DMS 273 (cell line): ENCODE data around the gene ALG1.

ENCODE experiments used
- DNase-seq: peaks from one replicate; lab custom pipeline; 2025; ENCODE audit not compliant: unreplicated experiment; lab: John Stamatoyannopoulos, UW

The ALG1 gene, protein sequence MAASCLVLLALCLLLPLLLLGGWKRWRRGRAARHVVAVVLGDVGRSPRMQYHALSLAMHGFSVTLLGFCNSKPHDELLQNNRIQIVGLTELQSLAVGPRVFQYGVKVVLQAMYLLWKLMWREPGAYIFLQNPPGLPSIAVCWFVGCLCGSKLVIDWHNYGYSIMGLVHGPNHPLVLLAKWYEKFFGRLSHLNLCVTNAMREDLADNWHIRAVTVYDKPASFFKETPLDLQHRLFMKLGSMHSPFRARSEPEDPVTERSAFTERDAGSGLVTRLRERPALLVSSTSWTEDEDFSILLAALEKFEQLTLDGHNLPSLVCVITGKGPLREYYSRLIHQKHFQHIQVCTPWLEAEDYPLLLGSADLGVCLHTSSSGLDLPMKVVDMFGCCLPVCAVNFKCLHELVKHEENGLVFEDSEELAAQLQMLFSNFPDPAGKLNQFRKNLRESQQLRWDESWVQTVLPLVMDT

DNA sequence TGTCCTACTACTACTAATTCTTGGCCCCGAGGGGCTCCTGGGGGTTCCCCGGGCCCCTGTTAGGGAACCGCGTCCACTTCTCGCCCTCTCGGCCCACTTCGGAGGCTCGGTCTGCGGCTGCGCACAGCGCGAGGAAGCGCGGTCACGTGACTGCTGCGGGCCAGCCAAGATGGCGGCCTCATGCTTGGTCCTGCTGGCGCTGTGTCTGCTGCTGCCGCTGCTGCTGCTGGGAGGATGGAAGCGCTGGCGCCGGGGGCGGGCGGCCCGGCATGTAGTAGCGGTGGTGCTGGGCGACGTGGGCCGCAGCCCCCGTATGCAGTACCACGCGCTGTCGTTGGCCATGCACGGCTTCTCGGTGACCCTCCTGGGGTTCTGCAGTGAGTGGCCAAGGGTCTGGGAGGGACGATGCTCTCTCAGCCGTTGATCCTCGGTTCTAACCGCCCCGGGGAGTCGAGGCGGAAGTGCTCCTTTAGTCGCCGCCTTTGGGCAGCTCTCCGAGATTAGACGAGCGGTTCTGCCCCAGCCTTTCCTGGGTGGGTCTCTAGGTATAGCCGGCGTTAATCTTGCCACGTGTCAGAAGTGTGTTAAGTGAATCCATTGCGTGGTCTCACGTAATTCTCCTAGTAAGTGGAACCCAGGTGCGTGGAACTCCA is at the start of gene ALG1:
Gene ALG1, plus strand, starts transcription at position 163 of the 653 bp plus-strand sequence. Its CDS starts 7 bp downstream, at position 170.
- DNase-seq = peak; percentile 95

DNA sequence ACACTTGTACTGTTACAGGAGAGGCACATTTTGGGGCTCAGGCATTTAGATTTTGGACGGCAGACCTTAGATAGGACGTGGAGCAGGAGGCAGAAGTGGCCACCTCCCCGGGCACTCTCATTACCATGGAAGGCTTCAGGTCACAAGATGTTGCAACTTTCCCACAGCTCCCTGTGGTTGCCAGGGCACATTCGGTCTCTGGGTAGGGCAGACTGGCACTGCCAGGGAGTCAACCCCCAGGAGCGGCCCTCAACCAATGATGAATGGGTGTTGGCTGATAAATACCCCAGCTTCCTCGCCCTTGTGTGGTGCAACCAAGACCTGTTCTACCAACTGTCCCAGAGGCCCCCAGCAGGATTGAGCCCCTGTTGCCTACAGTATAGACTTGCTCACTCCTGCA is 49.1 kb upstream of the ALG1 start:
- no peak for DNase-seq

- peak; percentile 90 for DNase-seq
Measured at GRCh38 chr16:5024632-5025031, 47.0 kb upstream of the ALG1 start.

- DNase-seq = peak; percentile 85
Measured at GRCh38 chr16:5025171-5025632, 46.4 kb upstream of the ALG1 start.

GRCh38 chr16:5026664-5027063 is 45.0 kb upstream of the ALG1 start:
- no peak for DNase-seq

GRCh38 chr16:5027086-5027485 is 44.6 kb upstream of the ALG1 start:
- no peak for DNase-seq

DNA sequence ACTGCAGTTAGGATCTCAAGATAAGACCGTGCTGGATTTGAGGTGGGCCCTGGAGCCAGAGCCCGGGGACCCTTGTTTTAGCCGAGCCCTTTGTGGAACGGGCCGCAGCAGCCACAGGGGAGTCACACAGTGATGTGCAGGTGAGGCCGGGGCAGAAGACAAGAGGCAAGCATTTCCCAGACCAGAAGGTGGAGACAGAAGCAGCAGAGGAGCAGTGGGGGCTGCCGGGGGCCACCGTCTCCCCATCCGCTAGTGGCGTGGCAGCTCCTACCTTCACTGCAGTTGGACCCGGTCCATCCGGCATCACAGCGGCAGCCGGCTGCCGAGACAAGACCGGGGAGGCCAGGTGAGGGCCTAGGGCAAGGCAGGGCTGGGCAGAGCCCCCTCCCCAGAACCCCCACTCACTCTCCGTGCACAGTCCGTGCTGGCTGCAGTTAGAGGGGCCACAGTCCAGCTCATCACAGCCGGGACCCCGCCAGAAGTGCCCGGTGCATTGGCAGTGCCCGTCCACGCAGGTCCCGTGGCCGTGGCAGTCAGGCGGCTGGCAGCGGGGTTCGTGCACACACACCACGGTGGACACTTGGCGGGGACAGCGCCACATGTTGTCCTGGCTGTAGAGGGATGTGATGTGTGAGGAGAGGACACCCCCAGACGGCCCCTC is 43.9 kb upstream of the ALG1 start:
- no peak for DNase-seq

DNA sequence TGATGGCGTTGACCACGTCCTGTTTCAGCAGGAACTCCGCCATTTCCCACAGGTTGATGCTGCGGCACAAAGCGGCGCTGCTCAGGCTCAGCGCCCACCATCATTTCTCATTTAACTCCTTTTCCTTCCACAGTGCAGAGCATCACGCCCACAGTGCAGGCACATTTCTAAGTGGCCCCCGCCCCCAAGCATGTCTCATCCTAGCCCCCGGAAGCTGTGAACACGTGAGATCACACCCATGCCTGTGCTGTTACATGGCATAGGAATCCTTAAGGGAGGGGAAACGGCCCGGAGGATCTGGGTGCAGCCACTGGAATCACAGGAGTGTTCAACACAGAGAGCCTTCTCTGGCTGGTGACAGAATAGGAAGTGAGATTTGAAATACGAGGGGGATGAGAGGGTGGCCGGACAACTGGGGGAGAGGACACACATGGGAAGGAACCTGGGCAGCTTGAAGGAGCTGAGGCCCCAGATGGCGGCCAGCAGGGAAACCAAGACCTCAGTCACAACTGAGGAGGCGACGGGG is 42.6 kb upstream of the ALG1 start:
- DNase-seq = no peak

GRCh38 chr16:5030251-5030870 is 41.3 kb upstream of the ALG1 start:
- no peak for DNase-seq

DNA sequence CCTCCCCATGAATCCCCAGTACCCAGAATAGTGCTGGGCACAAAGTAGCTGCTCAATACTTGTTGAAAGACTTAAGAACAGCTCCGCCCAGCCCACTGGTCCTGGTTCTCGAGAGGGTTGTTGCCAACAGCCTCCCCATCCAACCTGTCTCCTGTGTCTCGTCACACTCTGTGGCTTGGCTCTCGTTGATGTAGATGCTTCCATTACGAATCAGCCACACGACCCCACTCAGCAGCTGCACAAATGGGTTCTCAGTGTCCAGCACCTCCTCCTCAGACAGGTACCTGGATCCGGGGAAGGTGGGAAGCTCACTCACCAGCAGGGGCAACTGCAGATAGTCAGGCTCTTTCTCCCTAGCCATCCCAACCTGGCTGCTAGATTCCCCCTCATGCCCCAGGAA is 40.0 kb upstream of the ALG1 start:
- DNase-seq = no peak

GRCh38 chr16:5032748-5033167 is 38.9 kb upstream of the ALG1 start:
- DNase-seq = no peak

DNA sequence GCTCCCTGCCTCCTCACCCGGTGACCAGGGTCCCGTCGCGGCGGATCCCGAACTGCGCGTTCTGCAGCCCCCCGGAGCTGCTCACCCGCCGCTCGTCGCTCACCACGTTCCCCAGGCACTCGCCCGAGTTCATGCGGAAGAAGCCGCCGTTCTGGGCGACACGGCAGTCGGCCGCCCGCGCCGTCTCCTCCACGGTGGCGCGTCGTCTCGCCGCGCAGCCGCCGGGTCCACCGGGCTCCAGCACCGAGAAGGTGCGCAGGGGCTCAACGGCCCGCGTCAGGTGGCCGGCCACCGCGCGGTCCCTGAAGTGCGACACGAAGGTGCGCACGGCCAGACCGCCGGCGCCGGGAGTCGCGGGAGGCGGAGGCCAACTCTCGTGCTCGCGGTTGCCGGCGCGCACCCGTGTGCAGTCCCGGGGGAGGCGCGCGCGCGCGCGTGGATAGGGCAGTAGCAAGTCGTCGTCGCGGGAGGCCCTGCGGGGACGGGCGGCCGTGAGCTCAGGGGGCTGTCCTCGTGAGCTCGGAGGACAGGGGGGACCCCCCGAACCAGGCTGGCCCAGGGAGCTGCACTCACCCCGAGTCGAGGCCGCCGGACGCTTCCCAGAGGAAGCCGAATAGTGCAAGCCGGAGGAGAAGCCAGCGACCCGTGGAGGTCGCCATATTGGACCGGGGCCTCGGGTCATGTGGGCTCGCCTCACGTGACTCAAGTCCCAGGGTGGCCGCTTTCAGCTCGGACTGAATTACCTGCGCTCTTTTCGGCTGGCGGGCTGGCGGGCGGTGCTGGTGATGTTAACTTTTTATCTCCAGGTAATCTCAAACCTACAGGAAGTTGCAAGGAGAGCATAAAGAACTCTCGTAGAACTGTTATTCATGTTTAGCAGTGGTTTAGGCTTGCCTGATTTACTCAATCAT is 38.1 kb upstream of the ALG1 start, which contains the start of gene NAGPA:
Gene NAGPA, minus strand, starts transcription at position 680 of the 911 bp plus-strand sequence. Its CDS starts 21 bp downstream, at position 659.
- peak; percentile 93 for DNase-seq

DNA sequence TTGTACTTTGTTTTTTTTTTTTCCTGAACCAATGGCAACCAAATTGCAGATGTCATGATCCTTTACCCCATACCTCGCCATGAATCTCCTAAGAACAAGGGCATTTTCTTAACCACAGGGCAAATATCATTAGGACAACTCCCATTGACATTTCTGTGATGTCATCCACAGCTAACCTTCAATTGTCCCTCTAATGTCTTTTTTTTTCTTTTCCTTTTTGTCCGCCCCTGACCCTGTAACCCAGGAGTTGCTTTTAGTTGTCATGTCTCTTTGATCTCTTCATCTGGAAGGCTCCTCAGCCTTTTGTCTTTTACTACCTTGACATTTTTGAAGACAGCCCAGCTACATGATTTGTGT is 37.5 kb upstream of the ALG1 start:
- DNase-seq = no peak

GRCh38 chr16:5035909-5036227 is 35.8 kb upstream of the ALG1 start:
- DNase-seq = no peak

DNA sequence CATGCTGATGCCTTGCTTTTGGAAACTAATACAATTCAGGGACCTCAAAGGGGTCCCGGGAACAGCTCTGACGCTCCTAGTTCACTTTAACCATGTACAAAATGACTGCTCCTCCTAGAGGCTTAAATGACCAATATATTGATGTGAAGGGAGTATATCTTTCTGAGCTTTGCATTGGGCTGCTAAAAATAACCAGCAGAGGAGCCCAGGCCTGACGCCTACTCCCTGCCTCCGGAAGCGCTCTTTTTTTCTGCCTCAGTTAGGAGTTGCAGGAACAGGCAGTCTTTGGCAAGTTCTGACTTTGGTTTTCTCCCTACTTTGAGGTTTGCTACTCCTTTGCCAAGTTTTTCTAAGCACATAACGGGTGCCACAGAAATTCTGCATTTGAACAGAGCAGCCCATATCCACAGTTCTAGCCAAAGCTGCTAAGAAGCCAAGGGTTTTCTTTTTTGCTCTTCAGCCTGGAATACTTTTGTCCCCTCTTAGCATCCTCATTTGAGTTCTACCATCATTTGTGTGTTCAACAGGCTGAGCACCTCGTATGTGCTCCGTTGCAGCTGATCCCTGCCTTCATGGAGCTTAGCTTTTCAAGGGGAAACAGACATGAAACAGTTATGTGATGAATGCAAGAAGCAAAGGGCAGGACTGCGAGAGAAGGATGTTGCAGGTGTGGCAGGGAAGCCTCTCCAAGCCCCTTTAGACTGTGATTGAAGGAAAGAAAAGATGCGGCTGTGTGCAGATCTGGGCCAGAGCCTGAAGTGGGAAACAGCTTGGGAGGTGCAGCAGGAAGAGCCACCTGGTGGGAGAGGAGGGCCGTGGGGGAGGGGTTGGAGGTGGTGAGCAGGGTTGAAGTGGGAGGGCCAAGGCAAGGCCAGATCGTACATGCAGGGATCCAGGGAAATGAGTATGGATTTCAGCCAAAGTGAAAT is 35.2 kb upstream of the ALG1 start:
- no peak for DNase-seq

- DNase-seq = no peak
Measured at GRCh38 chr16:5040451-5040850, 31.2 kb upstream of the ALG1 start.

DNA sequence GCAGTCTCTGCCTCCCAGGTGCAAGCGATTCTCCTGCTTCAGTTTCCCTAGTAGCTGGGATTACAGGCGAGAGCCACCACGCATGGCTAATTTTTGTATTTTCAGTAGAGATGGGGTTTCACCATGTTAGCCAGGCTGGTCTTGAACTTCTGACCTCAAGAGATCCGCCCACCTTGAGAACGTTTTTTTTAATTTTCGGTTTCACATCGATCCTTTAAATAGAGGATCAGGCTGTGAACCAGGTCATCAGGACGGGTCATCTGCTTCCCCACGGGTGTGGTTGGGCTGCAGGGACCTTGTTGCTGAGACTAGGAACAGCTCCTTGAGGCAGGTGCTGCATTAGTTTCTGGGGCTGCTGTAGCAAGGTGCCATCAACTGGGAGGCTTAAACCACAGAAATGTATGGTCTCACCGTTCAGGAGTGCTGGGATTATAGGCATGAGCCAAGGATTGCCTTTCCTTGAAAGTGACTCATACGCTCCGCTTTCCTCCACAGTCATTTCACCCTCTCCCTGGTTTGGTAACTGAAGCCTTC is 30.0 kb upstream of the ALG1 start:
- DNase-seq = no peak

- DNase-seq = peak; percentile 35
Measured at GRCh38 chr16:5042574-5043171, 29.0 kb upstream of the ALG1 start.
